Transverse colon (tissue), 4 donors: ENCODE results near the gene LRSAM1. TPM values are rescaled to one million over a fixed set of nuclear protein-coding genes. Genes with fewer than 3 reads are reported as not detected.

Experiments used
- DNase-seq: peaks from one replicate; pipeline ENCODE4 v3.0.0-alpha.2; 2019
- H3K27ac ChIP-seq, 4 donors: fragments of 200-600 bp; sonication (generic); 2 replicates each; pipeline ENCODE4 v1.5.1; 2016 to 2018; ENCODE audit warnings: inconsistent platforms in 4 of 4
- H3K27me3 ChIP-seq: fragments of 200-600 bp; sonication (generic); 2 replicates; pipeline ENCODE4 v1.5.1; 2017; ENCODE audit warnings: inconsistent platforms
- H3K36me3 ChIP-seq, 4 donors: fragments of 200-600 bp; sonication (generic); 2 replicates each; pipeline ENCODE4 v1.5.1; 2017 to 2019; ENCODE audit warnings: inconsistent platforms in 4 of 4
- H3K4me1 ChIP-seq, 4 donors: fragments of 200-600 bp; sonication (generic); 2 replicates each; pipeline ENCODE4 v1.5.1; 2017 to 2020; ENCODE audit warnings: inconsistent platforms in 4 of 4
- H3K4me3 ChIP-seq, 4 donors: fragments of 200-600 bp; sonication (generic); 1 replicate in 1 of 4; 2 replicates in 3 of 4; pipeline versions ENCODE4 v1.5.1 to v1.6.1; 2017 to 2019; ENCODE audit warnings: inconsistent platforms in 4 of 4
- H3K9me3 ChIP-seq, 2 donors: fragments of 200-600 bp; sonication (generic); 2 replicates each; pipeline ENCODE4 v1.5.1; 2017 to 2019; ENCODE audit warnings: inconsistent platforms in 2 of 2
- CTCF ChIP-seq, 5 experiments: fragments of 200-600 bp in 3 of 5; fragments of 450-650 bp in 2 of 5; sonication (generic) in 3 of 5; IDR thresholded peaks; 1 replicate in 2 of 5; 2 replicates in 3 of 5; pipeline ENCODE4 v1.5.1; 2016 to 2017; ENCODE audit warnings: antibody characterized with exemption in 5 of 5, inconsistent platforms in 3 of 5, mild to moderate bottlenecking in 2 of 5, moderate library complexity in 1 of 5
- EP300 ChIP-seq: sonication (generic); formaldehyde crosslinking; IDR thresholded peaks from one replicate; pipeline ENCODE4 v1.6.1; 2017; ENCODE audit warnings: antibody characterized with exemption, low read depth
- POLR2A ChIP-seq: fragments of 450-650 bp; IDR thresholded peaks from one replicate; pipeline ENCODE4 v1.6.1; 2016; ENCODE audit warnings: antibody characterized with exemption, mild to moderate bottlenecking, moderate library complexity
- POLR2AphosphoS5 ChIP-seq, 3 donors: sonication (generic); formaldehyde crosslinking; IDR thresholded peaks; one replicate each; pipeline ENCODE4 v1.6.1; 2016; ENCODE audit warnings: antibody characterized with exemption in 3 of 3
- WGBS, 2 donors: methylation state at CpG; one replicate each; pipeline ENCODE4 v1.1.5; 2018; ENCODE audit warnings: low coverage in 1 of 2; 5-methylcytosine and 5-hydroxymethylcytosine counted together
- in situ Hi-C, 4 donors: fragments of 200-750 bp; cut with MboI; loops; one replicate each; pipeline versions ENCODE4 v1.15.0 to v1.15.1; 2017; ENCODE audit warnings: low sequenced_read_pairs in 3 of 4, low pct_ligation_motif_present in 1 of 4, low pct_unique_long_range_greater_than_20kb in 1 of 4
- intact Hi-C: fragments of 100-400 bp; cut with DNase I; formaldehyde crosslinking; loops from one replicate; pipeline ENCODE4 v1.15.1; 2023; ENCODE audit warnings: low total_unique reads
- small RNA-seq, 4 donors: library from RNA; depleted of rRNA; stranded (forward); fragments of <200 nt; gene quantifications; one replicate each; pipeline ENCODE3, GENCODE V24; 2016
- total RNA-seq, 4 donors: library from RNA; depleted of rRNA; stranded (reverse); fragments of >200 nt; gene quantifications; one replicate each; pipeline ENCODE4 v1.1.0, GENCODE V29; 2016

Gene LRSAM1
- total RNA-seq, 4 donors from 2014 or later: 16.2 to 39.2 (median 26.2) TPM

DNA sequence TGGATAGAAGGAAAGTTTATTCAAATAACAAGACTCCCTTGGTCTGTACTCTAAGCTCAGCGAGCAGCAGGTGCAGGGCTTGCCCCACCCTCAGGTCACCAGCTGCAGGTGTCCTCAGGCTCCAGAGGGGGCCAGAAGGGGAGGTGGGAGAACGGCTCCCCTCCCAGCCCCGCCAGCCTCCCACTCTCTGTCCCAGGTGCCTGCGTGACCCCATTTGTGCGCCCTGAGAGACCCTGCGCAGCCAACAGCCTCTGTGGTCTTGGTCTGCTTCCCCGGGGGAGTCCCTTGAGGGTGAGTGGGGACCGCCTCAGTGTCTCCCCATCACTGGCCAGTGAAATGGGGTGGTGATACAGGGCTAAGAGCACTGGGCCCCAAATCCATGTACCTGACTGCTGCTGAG is 98.4 kb downstream of the LRSAM1 start:
- peaks cover 16 to 71% (median 59%) of the 10 kb centered on the region in 4 donors for H3K4me1 ChIP-seq

GRCh38 chr9:127550282-127550681 is 99.0 kb downstream of the LRSAM1 start:
- TF ChIP-seq CTCF (IDR thresholded peaks at IDR 0.05) (no peak), POLR2AphosphoS5 (IDR thresholded peaks at IDR 0.05) (no peak), POLR2A (no peak), EP300 (no peak)
- H3K27me3 ChIP-seq: no peaks in the 10 kb centered on the region
- H3K4me3 ChIP-seq: no peak overlapping the region
- H3K9me3 ChIP-seq: no peaks in the 10 kb centered on the region
- in situ Hi-C loops (no loop called here), intact Hi-C loops (no loop called here)
- H3K4me1 ChIP-seq: peaks cover 13 to 67% (median 56%) of the 10 kb centered on the region in 4 donors
- H3K27ac ChIP-seq: peak overlapping the region in 2 of 4 donors; percentile 8 to 17
- H3K36me3 ChIP-seq: no peaks in the 10 kb centered on the region
- WGBS, 2 donors: 77% methylated on average over 1 of the region's 1 CpG; no CpG with 5 or more reads in 1 of the 2 donors
- DNase-seq: no peak

More for the DNA sequence above, 98.4 kb downstream of the LRSAM1 start:
- no peak overlapping the region for H3K4me3 ChIP-seq
- no peak for TF ChIP-seq CTCF (IDR thresholded peaks at IDR 0.05)
- TF ChIP-seq EP300: no peak
- TF ChIP-seq POLR2AphosphoS5 (IDR thresholded peaks at IDR 0.05): no peak
- no peak for TF ChIP-seq POLR2A
- no peak for DNase-seq
- H3K27me3 ChIP-seq: no peaks in the 10 kb centered on the region
- in situ Hi-C loops: no loop called here
- intact Hi-C loops: no loop called here
- peak overlapping the region in 2 of 4 donors; percentile 8 to 17 for H3K27ac ChIP-seq
- WGBS, 2 donors: 51% methylated on average over 8 of the region's 8 CpGs; no CpG with 5 or more reads in 1 of the 2 donors
- no peaks in the 10 kb centered on the region for H3K9me3 ChIP-seq
- no peaks in the 10 kb centered on the region for H3K36me3 ChIP-seq

GRCh38 chr9:127550751-127551150 is 99.4 kb downstream of the LRSAM1 start:
- in situ Hi-C loops (no loop called here), intact Hi-C loops (no loop called here)
- TF ChIP-seq POLR2A: no peak
- H3K4me1 ChIP-seq: peaks cover 13 to 67% (median 56%) of the 10 kb centered on the region in 4 donors
- H3K27me3 ChIP-seq: no peaks in the 10 kb centered on the region
- peak; percentile 24 for DNase-seq
- H3K9me3 ChIP-seq: no peaks in the 10 kb centered on the region
- peak overlapping the region in 2 of 4 donors; percentile 8 to 17 for H3K27ac ChIP-seq
- no peak overlapping the region for H3K4me3 ChIP-seq
- WGBS, 2 donors: 72% methylated on average over 14 of the region's 14 CpGs; no CpG with 5 or more reads in 1 of the 2 donors
- no peaks in the 10 kb centered on the region for H3K36me3 ChIP-seq

Small RNAs within 50 kb of the gene (small RNA-seq; reads per million reads assigned to genes)
- gene RF00019: 0 reads per million in 4 donors
- gene SNORA65: 150 to 472 (median 304) reads per million in 4 donors

Other genes starting within 250 kb of the LRSAM1 start
- gene GARNL3, start 186.7 kb upstream of the LRSAM1 start, total RNA-seq: 10 to 100 TPM in 3 of 4 donors, 1 to 10 TPM in 1; 6.0 to 19.5 (median 11.8) TPM
- gene SLC2A8, start 54.3 kb upstream of the LRSAM1 start, total RNA-seq: 10 to 100 TPM in 3 of 4 donors, 1 to 10 TPM in 1; 9.6 to 95.8 (median 29.4) TPM
- gene ZNF79, start 27.1 kb upstream of the LRSAM1 start, total RNA-seq: 10 to 100 TPM in 3 of 4 donors, 1 to 10 TPM in 1; 9.4 to 12.3 (median 11.3) TPM
- gene RPL12, start 104 bp upstream of the LRSAM1 start, total RNA-seq: 1,000 to 10,000 TPM; 1,054 to 2,042 (median 1,540) TPM
- gene STXBP1, start 160.8 kb downstream of the LRSAM1 start, total RNA-seq: 100 to 1,000 TPM in 1 of 4 donors, 10 to 100 TPM in 2, 1 to 10 TPM in 1; 7.9 to 193 (median 13.3) TPM